Hepatocyte (in vitro differentiated cells): Measurements from ENCODE around the gene TMEM138. TPM values are rescaled to one million over a fixed set of nuclear protein-coding genes. Genes with fewer than 3 reads are reported as not detected.

Source experiments
- DNase-seq: peaks from one replicate; pipeline ENCODE4 v3.0.0-alpha.2; 2016; ENCODE audit warnings: low spot score
- H2AFZ ChIP-seq: fragments of 200-600 bp; sonication (generic); 2 replicates; pipeline ENCODE4 v1.6.0; 2016; ENCODE audit warnings: antibody characterized with exemption, mild to moderate bottlenecking
- H3K27ac ChIP-seq: fragments of 200-600 bp; sonication (generic); 2 replicates; pipeline ENCODE4 v1.5.1; 2016; ENCODE audit warnings: mild to moderate bottlenecking
- H3K27me3 ChIP-seq: fragments of 200-600 bp; sonication (generic); 2 replicates; pipeline ENCODE4 v1.6.1; 2016
- H3K36me3 ChIP-seq: fragments of 200-600 bp; sonication (generic); replicated peaks from 2 replicates; pipeline ENCODE4 v1.5.1; 2016; ENCODE audit warnings: low read depth; ENCODE audit not compliant: insufficient read depth
- H3K4me1 ChIP-seq: fragments of 200-600 bp; sonication (generic); 2 replicates; pipeline ENCODE4 v1.5.1; 2016; ENCODE audit warnings: mild to moderate bottlenecking, moderate library complexity; ENCODE audit not compliant: insufficient read depth
- H3K4me2 ChIP-seq: fragments of 200-600 bp; sonication (generic); 2 replicates; pipeline ENCODE4 v1.6.0; 2016
- H3K4me3 ChIP-seq: fragments of 200-600 bp; sonication (generic); 2 replicates; pipeline ENCODE4 v1.5.1; 2016; ENCODE audit warnings: mild to moderate bottlenecking
- H3K79me2 ChIP-seq: fragments of 200-600 bp; sonication (generic); 2 replicates; pipeline ENCODE4 v1.6.0; 2017; ENCODE audit warnings: mild to moderate bottlenecking
- H3K9me2 ChIP-seq: fragments of 200-600 bp; sonication (generic); replicated peaks from 2 replicates; pipeline ENCODE4 v1.6.0; 2017; ENCODE audit warnings: mild to moderate bottlenecking; ENCODE audit not compliant: insufficient read depth
- H3K9me3 ChIP-seq: fragments of 200-600 bp; sonication (generic); 2 replicates; pipeline ENCODE4 v1.5.1; 2016; ENCODE audit warnings: low read depth, mild to moderate bottlenecking
- H4K20me1 ChIP-seq: fragments of 200-600 bp; sonication (generic); 2 replicates; pipeline ENCODE4 v1.6.0; 2016; ENCODE audit warnings: mild to moderate bottlenecking; ENCODE audit not compliant: insufficient read depth, poor library complexity, severe bottlenecking
- CTCF ChIP-seq: fragments of 200-600 bp; sonication (generic); IDR thresholded peaks from 2 replicates; pipeline ENCODE4 v1.5.1; 2016; ENCODE audit warnings: antibody characterized with exemption, mild to moderate bottlenecking; ENCODE audit not compliant: poor library complexity
- EZH2 ChIP-seq: fragments of 200-600 bp; sonication (generic); IDR thresholded peaks from 2 replicates; pipeline ENCODE4 v1.6.1; 2016; ENCODE audit warnings: antibody characterized with exemption, mild to moderate bottlenecking, borderline replicate concordance
- EZH2phosphoT487 ChIP-seq: fragments of 200-600 bp; sonication (generic); IDR thresholded peaks from one replicate; pipeline ENCODE4 v1.6.1; 2018; ENCODE audit warnings: antibody characterized with exemption, mild to moderate bottlenecking, low read depth, moderate library complexity; ENCODE audit not compliant: unreplicated experiment, severe bottlenecking
- WGBS: methylation state at CpG from one replicate; pipeline ENCODE4 v1.1.6; 2016; ENCODE audit warnings: low lambda C conversion rate; ENCODE audit errors: missing lambda C conversion rate; 5-methylcytosine and 5-hydroxymethylcytosine counted together
- polyA plus RNA-seq: library from polyadenylated mRNA; unstranded; fragments of >200 nt; fragmentation: Nextera tagmentation; extraction: Ambion mirVana; gene quantifications from 2 replicates; pipeline ENCODE4 v1.2.1, GENCODE V29; 2016
- total RNA-seq: library from RNA; depleted of rRNA; stranded (reverse); fragments of >200 nt; gene quantifications from 2 replicates; pipeline ENCODE4 v1.2.3, GENCODE V29; 2014

The TMEM138 gene
- total and polyA plus RNA-seq, 2 experiments from 2014 or later, result 32.8 to 48.6 TPM

GRCh38 chr11:61327669-61328071 is 34.5 kb upstream of the TMEM138 start:
- H3K27ac ChIP-seq, result no peak overlapping the region

DNA sequence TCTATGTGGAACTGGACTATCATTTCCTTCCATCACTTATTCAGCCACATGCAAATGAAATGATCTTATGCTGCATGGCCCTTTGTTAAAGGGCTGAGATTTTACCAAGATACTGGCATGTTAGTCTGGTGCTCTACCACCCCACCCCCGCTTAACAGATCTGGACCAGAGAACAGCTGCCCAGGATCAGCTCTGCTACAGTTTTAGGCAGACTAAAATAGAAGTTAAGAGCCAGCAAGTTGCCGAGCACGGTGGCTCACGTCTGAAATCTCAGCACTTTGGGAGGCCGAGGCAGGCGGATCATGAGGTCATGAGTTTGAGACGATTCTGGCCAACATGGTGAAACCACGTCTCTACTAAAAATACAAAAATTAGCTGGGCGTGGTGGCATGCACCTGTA is 33.8 kb upstream of the TMEM138 start:
- Histone ChIP-seq H3K9me3 (no peaks in the 10 kb centered on the region), H4K20me1 (peaks cover 67% of the 10 kb centered on the region), H2AFZ (no peak overlapping the region), H3K27ac (no peak overlapping the region), H3K79me2 (peaks cover 87% of the 10 kb centered on the region), H3K9me2 (no peaks in the 10 kb centered on the region), H3K4me3 (no peak overlapping the region), H3K36me3 (peaks cover 4% of the 10 kb centered on the region), H3K27me3 (no peaks in the 10 kb centered on the region), H3K4me2 (no peak overlapping the region), H3K4me1 (peaks cover 10% of the 10 kb centered on the region)
- TF ChIP-seq EZH2, result no peak
- no peak for DNase-seq
- WGBS, result 89% methylated on average over 9 of the region's 9 CpGs

More at GRCh38 chr11:61327669-61328071, 34.5 kb upstream of the TMEM138 start:
- H3K4me2 ChIP-seq, result no peak overlapping the region
- peaks cover 10% of the 10 kb centered on the region for H3K36me3 ChIP-seq
- H3K9me2 ChIP-seq, result no peaks in the 10 kb centered on the region
- DNase-seq, result no peak
- no peaks in the 10 kb centered on the region for H3K9me3 ChIP-seq
- peaks cover 10% of the 10 kb centered on the region for H3K4me1 ChIP-seq
- no peak overlapping the region for H3K4me3 ChIP-seq
- no peaks in the 10 kb centered on the region for H3K27me3 ChIP-seq
- H2AFZ ChIP-seq, result no peak overlapping the region
- H4K20me1 ChIP-seq, result peaks cover 70% of the 10 kb centered on the region
- H3K79me2 ChIP-seq, result peaks cover 93% of the 10 kb centered on the region
- TF ChIP-seq CTCF (no peak), EZH2phosphoT487 (no peak), EZH2 (no peak)

GRCh38 chr11:61329871-61330270 is 32.3 kb upstream of the TMEM138 start:
- DNase-seq, result no peak
- Histone ChIP-seq H3K27ac (peak overlapping the region; percentile 17), H3K4me3 (no peak overlapping the region), H2AFZ (no peak overlapping the region), H3K36me3 (no peaks in the 10 kb centered on the region), H3K27me3 (no peaks in the 10 kb centered on the region), H3K4me2 (peak overlapping the region; percentile 86), H3K9me2 (no peaks in the 10 kb centered on the region), H3K79me2 (peaks cover 83% of the 10 kb centered on the region), H3K4me1 (peaks cover 25% of the 10 kb centered on the region), H4K20me1 (peaks cover 58% of the 10 kb centered on the region), H3K9me3 (no peaks in the 10 kb centered on the region)
- TF ChIP-seq EZH2phosphoT487 (no peak), EZH2 (no peak), CTCF (no peak)
- WGBS, result 85% methylated on average over 4 of the region's 4 CpGs

- 78% methylated on average over 6 of the region's 6 CpGs for WGBS
- no peak for DNase-seq
Observed at GRCh38 chr11:61331651-61332050, 30.5 kb upstream of the TMEM138 start.

More at GRCh38 chr11:61331651-61332050, 30.5 kb upstream of the TMEM138 start:
- Histone ChIP-seq H3K27ac (peak overlapping the region; percentile 95), H3K79me2 (peaks cover 67% of the 10 kb centered on the region), H3K9me2 (no peaks in the 10 kb centered on the region), H3K36me3 (no peaks in the 10 kb centered on the region), H3K9me3 (no peaks in the 10 kb centered on the region), H4K20me1 (peaks cover 42% of the 10 kb centered on the region), H3K4me3 (peak overlapping the region; percentile 80), H3K4me2 (peak overlapping the region; percentile 86), H3K4me1 (peaks cover 26% of the 10 kb centered on the region), H3K27me3 (no peaks in the 10 kb centered on the region), H2AFZ (no peak overlapping the region)
- TF ChIP-seq EZH2, result no peak
- no peak for TF ChIP-seq EZH2phosphoT487
- no peak for TF ChIP-seq CTCF
